Central memory CD8-positive, alpha-beta T cell (primary cell): ENCODE measurements around the gene TMEM132E.

Source experiments
- ATAC-seq: fragments of 150-1000 bp; cut with Tn5 transposase; replicated peaks from 2 replicates; pipeline ENCODE4 v1.10.0; 2022; ENCODE audit warnings: mild to moderate bottlenecking, moderate FRiP score, moderate number of reproducible peaks; ENCODE audit not compliant: poor library complexity, severe bottlenecking; ENCODE audit errors: extremely low read depth
- DNase-seq, 2 donors: peaks; one replicate each; pipeline ENCODE4 v3.0.0; 2021; ENCODE audit warnings: low spot score in 2 of 2
- H3K27ac Mint-ChIP-seq: one replicate; pipeline ENCODE4 v1.8.0; 2022; ENCODE audit warnings: low read depth, mild to moderate bottlenecking, moderate library complexity, mixed read lengths
- H3K27me3 Mint-ChIP-seq: one replicate; pipeline ENCODE4 v1.8.0; 2022; ENCODE audit warnings: mixed read lengths
- H3K36me3 Mint-ChIP-seq: one replicate; pipeline ENCODE4 v1.8.0; 2022; ENCODE audit warnings: mild to moderate bottlenecking, moderate library complexity, mixed read lengths; ENCODE audit not compliant: insufficient read depth
- H3K4me1 Mint-ChIP-seq: one replicate; pipeline ENCODE4 v1.8.0; 2022; ENCODE audit warnings: mixed read lengths
- H3K4me3 Mint-ChIP-seq: one replicate; pipeline ENCODE4 v1.8.0; 2022; ENCODE audit warnings: mild to moderate bottlenecking, moderate library complexity, mixed read lengths
- H3K9me3 Mint-ChIP-seq: one replicate; pipeline ENCODE4 v1.8.0; 2022; ENCODE audit warnings: mixed read lengths

The TMEM132E gene

GRCh38 chr17:34614698-34615097 lies 35.3 kb downstream of the TMEM132E start:
- no peak overlapping the region for H3K4me3 Mint-ChIP-seq
- H3K27me3 Mint-ChIP-seq = peaks cover 83% of the 10 kb centered on the region
- no peaks in the 10 kb centered on the region for H3K36me3 Mint-ChIP-seq
- no peaks in the 10 kb centered on the region for H3K4me1 Mint-ChIP-seq
- no peak overlapping the region for H3K27ac Mint-ChIP-seq
- H3K9me3 Mint-ChIP-seq = no peaks in the 10 kb centered on the region
- no peak for ATAC-seq
- DNase-seq = no peak

- Mint-ChIP-seq H3K4me3 (no peak overlapping the region), H3K4me1 (no peaks in the 10 kb centered on the region), H3K9me3 (no peaks in the 10 kb centered on the region), H3K27ac (no peak overlapping the region), H3K27me3 (peaks cover 83% of the 10 kb centered on the region), H3K36me3 (no peaks in the 10 kb centered on the region)
- no peak for ATAC-seq
- DNase-seq = no peak
Observed at GRCh38 chr17:34615326-34615725, 35.9 kb downstream of the TMEM132E start.

- H3K27ac Mint-ChIP-seq = no peak overlapping the region
- no peaks in the 10 kb centered on the region for H3K36me3 Mint-ChIP-seq
- no peak for ATAC-seq
- DNase-seq = no peak
- H3K9me3 Mint-ChIP-seq = no peaks in the 10 kb centered on the region
- no peaks in the 10 kb centered on the region for H3K4me1 Mint-ChIP-seq
- no peak overlapping the region for H3K4me3 Mint-ChIP-seq
- H3K27me3 Mint-ChIP-seq = peaks cover 83% of the 10 kb centered on the region
Observed at GRCh38 chr17:34616148-34616547, 36.8 kb downstream of the TMEM132E start.

GRCh38 chr17:34617398-34617797 lies 38.0 kb downstream of the TMEM132E start:
- ATAC-seq = no peak
- H3K4me1 Mint-ChIP-seq = no peaks in the 10 kb centered on the region
- DNase-seq = no peak
- H3K27me3 Mint-ChIP-seq = peaks cover 83% of the 10 kb centered on the region
- no peak overlapping the region for H3K4me3 Mint-ChIP-seq
- no peak overlapping the region for H3K27ac Mint-ChIP-seq
- no peaks in the 10 kb centered on the region for H3K9me3 Mint-ChIP-seq
- H3K36me3 Mint-ChIP-seq = no peaks in the 10 kb centered on the region

GRCh38 chr17:34619687-34620217 lies 40.4 kb downstream of the TMEM132E start:
- no peak overlapping the region for H3K27ac Mint-ChIP-seq
- ATAC-seq (no peak), DNase-seq (no peak)
- peaks cover 83% of the 10 kb centered on the region for H3K27me3 Mint-ChIP-seq
- H3K9me3 Mint-ChIP-seq = no peaks in the 10 kb centered on the region
- H3K4me1 Mint-ChIP-seq = no peaks in the 10 kb centered on the region
- H3K4me3 Mint-ChIP-seq = no peak overlapping the region
- no peaks in the 10 kb centered on the region for H3K36me3 Mint-ChIP-seq

- ATAC-seq (no peak), DNase-seq (no peak)
- Mint-ChIP-seq H3K4me3 (no peak overlapping the region), H3K27ac (no peak overlapping the region), H3K4me1 (no peaks in the 10 kb centered on the region), H3K36me3 (no peaks in the 10 kb centered on the region), H3K9me3 (no peaks in the 10 kb centered on the region), H3K27me3 (peaks cover 83% of the 10 kb centered on the region)
Observed at GRCh38 chr17:34620458-34620857, 41.1 kb downstream of the TMEM132E start.

GRCh38 chr17:34622862-34623623 lies 43.7 kb downstream of the TMEM132E start:
- Mint-ChIP-seq H3K27me3 (peaks cover 83% of the 10 kb centered on the region), H3K27ac (no peak overlapping the region), H3K36me3 (peaks cover 2% of the 10 kb centered on the region), H3K9me3 (no peaks in the 10 kb centered on the region), H3K4me3 (no peak overlapping the region), H3K4me1 (no peaks in the 10 kb centered on the region)
- no peak for DNase-seq
- no peak for ATAC-seq

GRCh38 chr17:34623856-34624766 lies 44.7 kb downstream of the TMEM132E start:
- Mint-ChIP-seq H3K9me3 (no peaks in the 10 kb centered on the region), H3K4me3 (no peak overlapping the region), H3K27ac (no peak overlapping the region), H3K27me3 (peaks cover 88% of the 10 kb centered on the region), H3K4me1 (no peaks in the 10 kb centered on the region), H3K36me3 (peaks cover 2% of the 10 kb centered on the region)
- no peak for DNase-seq
- no peak for ATAC-seq

- no peaks in the 10 kb centered on the region for H3K4me1 Mint-ChIP-seq
- H3K4me3 Mint-ChIP-seq = no peak overlapping the region
Observed at GRCh38 chr17:34624767-34625383, 45.5 kb downstream of the TMEM132E start.

GRCh38 chr17:34626121-34626681 lies 46.8 kb downstream of the TMEM132E start:
- Mint-ChIP-seq H3K4me1 (no peaks in the 10 kb centered on the region), H3K27ac (no peak overlapping the region), H3K4me3 (no peak overlapping the region), H3K36me3 (peaks cover 2% of the 10 kb centered on the region), H3K27me3 (peaks cover 88% of the 10 kb centered on the region), H3K9me3 (no peaks in the 10 kb centered on the region)
- ATAC-seq (no peak), DNase-seq (no peak)

More at GRCh38 chr17:34624767-34625383, 45.5 kb downstream of the TMEM132E start:
- Mint-ChIP-seq H3K27me3 (peaks cover 88% of the 10 kb centered on the region), H3K36me3 (peaks cover 2% of the 10 kb centered on the region), H3K9me3 (no peaks in the 10 kb centered on the region), H3K27ac (no peak overlapping the region)
- DNase-seq (no peak), ATAC-seq (no peak)

- ATAC-seq = no peak
- no peak for DNase-seq
- Mint-ChIP-seq H3K27me3 (peaks cover 88% of the 10 kb centered on the region), H3K4me1 (no peaks in the 10 kb centered on the region), H3K9me3 (no peaks in the 10 kb centered on the region), H3K36me3 (peaks cover 2% of the 10 kb centered on the region), H3K27ac (no peak overlapping the region), H3K4me3 (no peak overlapping the region)
Observed at GRCh38 chr17:34628879-34629278, 49.5 kb downstream of the TMEM132E start.

GRCh38 chr17:34633351-34633750 lies 54.0 kb downstream of the TMEM132E start:
- no peaks in the 10 kb centered on the region for H3K4me1 Mint-ChIP-seq
- no peak overlapping the region for H3K4me3 Mint-ChIP-seq
- H3K36me3 Mint-ChIP-seq = peaks cover 1% of the 10 kb centered on the region
- H3K27me3 Mint-ChIP-seq = peaks cover 53% of the 10 kb centered on the region
- ATAC-seq (no peak), DNase-seq (no peak)
- no peak overlapping the region for H3K27ac Mint-ChIP-seq
- no peaks in the 10 kb centered on the region for H3K9me3 Mint-ChIP-seq
